ENCODE data around the gene RIBC1.
"Not testable (repeated sequence)": the region's sequence is repeated elsewhere in the genome, so short reads cannot be mapped to it uniquely, and the experiment has no call there.

RIBC1 gene

DNA sequence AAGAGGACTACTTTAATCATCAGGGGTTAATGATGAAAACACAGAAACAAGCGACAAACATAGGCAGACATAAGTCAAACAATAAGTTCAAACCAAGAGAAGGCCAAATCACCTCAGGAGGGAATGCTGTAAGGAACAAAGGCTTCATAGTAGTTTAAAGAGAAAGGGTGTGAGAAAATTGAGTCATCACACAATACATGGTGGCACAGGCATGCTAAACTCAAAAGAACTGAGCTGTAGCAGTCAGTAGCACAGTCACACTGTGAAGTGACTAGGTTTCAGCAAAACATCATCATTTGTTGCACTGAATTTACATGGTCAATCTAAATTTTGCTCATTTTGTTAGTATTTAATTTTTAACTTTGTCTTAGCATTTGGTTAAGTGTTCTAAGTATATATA, 24.5 kb upstream of the RIBC1 start:
- Histone ChIP-seq H3K79me2 (ENCODE audit: control insufficient read depth, insufficient read depth, low read length, unreplicated experiment) (no peaks in the 10 kb centered on the region), H3K27me3 (ENCODE audit: insufficient read depth, low read length) (no peaks in the 10 kb centered on the region), H3K36me3 (ENCODE audit: insufficient read depth, low read length) (peaks cover 9% of the 10 kb centered on the region), H2AFZ (ENCODE audit: low read length, unreplicated experiment) (no peak overlapping the region), H3K4me3 (ENCODE audit: low read depth, low read length) (no peak overlapping the region), H3K27ac (ENCODE audit: low read depth, low read length) (no peak overlapping the region), H3K4me1 (ENCODE audit: control insufficient read depth, insufficient read depth, low read length, unreplicated experiment) (no peaks in the 10 kb centered on the region)

DNA sequence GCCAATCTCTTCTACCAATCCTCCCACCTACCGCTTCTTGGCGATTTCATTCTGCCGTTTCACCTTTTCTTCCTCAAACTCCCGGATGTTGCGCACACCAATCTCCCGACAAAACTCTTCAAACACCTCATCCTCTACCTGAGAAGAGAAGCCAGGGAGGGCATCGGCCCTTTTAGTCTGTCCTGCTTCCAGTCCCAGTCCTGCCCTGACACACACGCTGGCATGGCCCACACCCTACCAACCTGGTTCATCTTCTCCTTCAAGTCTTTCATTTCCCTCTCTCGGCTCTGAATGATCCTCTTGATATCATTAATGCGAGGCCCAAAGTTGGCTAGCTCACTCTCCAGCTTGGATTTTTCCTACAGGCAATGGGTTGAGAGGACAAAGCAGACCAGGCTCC, 19.1 kb upstream of the RIBC1 start:
- H2AFZ ChIP-seq (ENCODE audit: low read length, unreplicated experiment): no peak overlapping the region
- H3K27me3 ChIP-seq (ENCODE audit: insufficient read depth, low read length): no peaks in the 10 kb centered on the region
- no peaks in the 10 kb centered on the region for H3K79me2 ChIP-seq (ENCODE audit: control insufficient read depth, insufficient read depth, low read length, unreplicated experiment)
- H3K4me1 ChIP-seq (ENCODE audit: control insufficient read depth, insufficient read depth, low read length, unreplicated experiment): no peaks in the 10 kb centered on the region
- H3K36me3 ChIP-seq (ENCODE audit: insufficient read depth, low read length): peaks cover 5% of the 10 kb centered on the region; the same call in 1 of the 2 replicates
- no peak overlapping the region for H3K4me3 ChIP-seq (ENCODE audit: low read depth, low read length)
- no peak overlapping the region for H3K27ac ChIP-seq (ENCODE audit: low read depth, low read length)

DNA sequence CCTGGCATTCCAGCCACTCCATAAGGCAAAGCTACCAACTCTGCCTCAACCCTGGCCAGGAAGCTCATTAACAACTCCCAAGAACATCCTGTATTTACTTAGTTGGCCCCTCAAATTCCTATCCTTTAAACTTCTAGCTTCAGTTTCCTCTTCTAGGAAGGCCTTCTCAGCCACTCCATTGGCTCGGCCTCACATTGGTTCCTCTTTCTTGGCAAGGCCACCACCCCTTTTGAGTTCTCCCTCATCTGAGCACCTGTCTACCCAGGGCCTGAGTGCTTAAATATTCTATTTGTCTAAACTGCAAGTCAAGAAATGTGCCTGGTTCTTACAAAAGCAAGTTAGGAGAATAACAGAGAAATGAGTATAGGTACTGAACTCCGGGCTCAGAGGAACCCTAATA, 10.2 kb upstream of the RIBC1 start:
- Histone ChIP-seq H3K27ac (ENCODE audit: low read depth, low read length) (no peak overlapping the region), H3K36me3 (ENCODE audit: insufficient read depth, low read length) (no peaks in the 10 kb centered on the region), H3K27me3 (ENCODE audit: insufficient read depth, low read length) (no peaks in the 10 kb centered on the region), H3K79me2 (ENCODE audit: control insufficient read depth, insufficient read depth, low read length, unreplicated experiment) (peaks cover 21% of the 10 kb centered on the region), H3K4me3 (ENCODE audit: low read depth, low read length) (no peak overlapping the region), H2AFZ (ENCODE audit: low read length, unreplicated experiment) (no peak overlapping the region), H3K4me1 (ENCODE audit: control insufficient read depth, insufficient read depth, low read length, unreplicated experiment) (no peaks in the 10 kb centered on the region)

DNA sequence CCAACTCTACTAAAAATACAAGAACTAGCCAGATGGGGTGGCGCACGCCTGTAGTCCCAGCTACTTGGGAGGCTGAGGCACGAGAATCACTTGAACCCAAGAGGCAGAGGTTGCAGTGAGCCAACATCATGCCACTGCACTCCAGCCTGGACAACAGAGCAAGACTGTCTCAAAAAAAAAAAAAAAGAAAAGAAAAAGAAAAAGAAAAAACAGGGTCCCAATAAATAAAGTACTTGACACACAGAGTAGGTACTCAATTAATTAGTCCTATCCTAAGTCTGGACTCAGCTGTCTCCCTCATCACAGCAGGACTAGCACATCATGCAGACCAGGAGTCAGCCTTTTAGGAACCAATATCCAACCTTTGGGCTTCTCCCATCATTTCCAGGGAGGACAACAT, 2.3 kb upstream of the RIBC1 start:
- not testable (repeated sequence) for H3K27me3 ChIP-seq (ENCODE audit: insufficient read depth, low read length); H3K4me1 ChIP-seq (ENCODE audit: control insufficient read depth, insufficient read depth, low read length, unreplicated experiment); H3K27ac ChIP-seq (ENCODE audit: low read depth, low read length); H2AFZ ChIP-seq (ENCODE audit: low read length, unreplicated experiment); H3K36me3 ChIP-seq (ENCODE audit: insufficient read depth, low read length)
- H3K4me3 ChIP-seq (ENCODE audit: low read depth, low read length): peak overlapping the region; percentile 90
- peaks cover 49% of the 10 kb centered on the region for H3K79me2 ChIP-seq (ENCODE audit: control insufficient read depth, insufficient read depth, low read length, unreplicated experiment)

DNA sequence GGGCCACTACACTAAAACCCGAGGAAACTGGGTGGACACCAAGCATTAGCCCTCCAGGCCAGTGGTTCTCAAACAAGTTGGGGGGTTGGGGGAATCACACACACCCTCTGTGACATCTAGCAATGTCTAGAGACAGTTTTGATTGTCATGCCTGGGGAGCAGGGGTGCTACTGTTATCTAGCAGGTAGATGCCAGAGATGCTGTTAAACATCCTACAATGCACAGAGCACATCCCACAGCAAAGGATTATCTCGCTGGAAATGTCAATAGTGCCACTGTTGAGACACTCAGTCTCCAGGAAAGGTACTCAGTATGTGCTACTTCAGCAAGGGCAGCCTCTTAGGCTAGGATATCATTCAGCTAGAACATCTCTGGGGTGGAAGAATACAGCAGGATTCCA, 1.5 kb upstream of the RIBC1 start:
- peak overlapping the region; percentile 90 for H3K4me3 ChIP-seq (ENCODE audit: low read depth, low read length)
- H2AFZ ChIP-seq (ENCODE audit: low read length, unreplicated experiment): no peak overlapping the region
- peak overlapping the region; percentile 97; the same call in 1 of the 2 replicates for H3K27ac ChIP-seq (ENCODE audit: low read depth, low read length)
- H3K79me2 ChIP-seq (ENCODE audit: control insufficient read depth, insufficient read depth, low read length, unreplicated experiment): peaks cover 49% of the 10 kb centered on the region
- H3K36me3 ChIP-seq (ENCODE audit: insufficient read depth, low read length): no peaks in the 10 kb centered on the region
- H3K27me3 ChIP-seq (ENCODE audit: insufficient read depth, low read length): no peaks in the 10 kb centered on the region
- no peaks in the 10 kb centered on the region for H3K4me1 ChIP-seq (ENCODE audit: control insufficient read depth, insufficient read depth, low read length, unreplicated experiment)

GRCh38 chrX:53421772-53422085, 944 bp upstream of the RIBC1 start:
- H3K27ac ChIP-seq (ENCODE audit: low read depth, low read length): peak overlapping the region; percentile 97
- H3K27me3 ChIP-seq (ENCODE audit: insufficient read depth, low read length): no peaks in the 10 kb centered on the region
- H3K4me3 ChIP-seq (ENCODE audit: low read depth, low read length): peak overlapping the region; percentile 90
- H2AFZ ChIP-seq (ENCODE audit: low read length, unreplicated experiment): no peak overlapping the region
- H3K36me3 ChIP-seq (ENCODE audit: insufficient read depth, low read length): no peaks in the 10 kb centered on the region
- no peaks in the 10 kb centered on the region for H3K4me1 ChIP-seq (ENCODE audit: control insufficient read depth, insufficient read depth, low read length, unreplicated experiment)
- H3K79me2 ChIP-seq (ENCODE audit: control insufficient read depth, insufficient read depth, low read length, unreplicated experiment): peaks cover 44% of the 10 kb centered on the region

DNA sequence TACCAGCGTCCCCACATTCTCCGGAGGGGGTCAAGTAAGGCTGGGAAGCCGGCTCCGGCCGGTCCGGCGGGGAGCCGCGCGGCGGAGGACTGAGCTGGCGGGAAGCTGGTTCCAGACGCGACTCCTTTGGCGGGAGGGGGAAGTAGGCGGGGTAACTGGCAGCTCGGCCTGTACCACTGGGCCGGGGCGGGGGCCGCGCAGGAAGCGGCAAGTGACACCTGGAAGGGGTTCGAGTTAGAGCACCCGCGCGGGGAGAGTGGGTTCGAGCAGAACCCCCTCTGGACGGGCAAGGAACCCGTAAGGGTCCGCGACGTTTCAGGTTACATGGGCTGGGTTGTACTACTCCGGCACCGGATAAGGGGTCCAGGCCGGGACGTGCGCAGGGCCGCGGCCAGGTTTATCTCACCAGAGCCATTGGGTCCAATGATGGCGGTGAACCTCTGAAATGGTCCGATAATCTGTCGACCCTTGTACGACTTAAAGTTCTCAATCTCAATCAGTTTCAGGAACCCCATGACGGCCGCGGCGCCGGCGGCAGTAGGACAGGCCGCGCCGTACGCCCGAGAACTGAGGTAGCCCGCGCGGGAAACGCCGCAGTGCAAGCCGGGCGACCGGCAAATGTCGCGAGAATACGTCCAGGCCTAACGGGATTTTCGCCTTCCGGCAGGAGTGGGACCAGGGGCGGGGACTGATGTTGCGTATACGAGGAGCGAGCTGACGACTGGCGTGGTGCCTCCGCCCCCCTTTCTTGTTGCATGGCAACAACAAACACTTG, 400 bp upstream of the RIBC1 start, which contains the start of gene SMC1A:
SMC1A (minus strand) TSS at position 569 of the 775 bp plus-strand sequence; CDS start at position 515, 54 bp downstream.
- Histone ChIP-seq H3K4me1 (ENCODE audit: control insufficient read depth, insufficient read depth, low read length, unreplicated experiment) (no peaks in the 10 kb centered on the region), H3K36me3 (ENCODE audit: insufficient read depth, low read length) (no peaks in the 10 kb centered on the region), H3K4me3 (ENCODE audit: low read depth, low read length) (peak within 1 kb of the TSS; percentile 90), H2AFZ (ENCODE audit: low read length, unreplicated experiment) (peak within 1 kb of the TSS; percentile 22), H3K27ac (ENCODE audit: low read depth, low read length) (peak within 1 kb of the TSS; percentile 97), H3K79me2 (ENCODE audit: control insufficient read depth, insufficient read depth, low read length, unreplicated experiment) (peaks cover 41% of the 10 kb centered on the region), H3K27me3 (ENCODE audit: insufficient read depth, low read length) (no peaks in the 10 kb centered on the region)

- H3K4me1 ChIP-seq (ENCODE audit: control insufficient read depth, insufficient read depth, low read length, unreplicated experiment): peaks cover 3% of the 10 kb centered on the region
- no peak overlapping the region for H3K4me3 ChIP-seq (ENCODE audit: low read depth, low read length)
These were observed 7.1 kb downstream of the RIBC1 start for GRCh38 chrX:53429755-53430154.

DNA sequence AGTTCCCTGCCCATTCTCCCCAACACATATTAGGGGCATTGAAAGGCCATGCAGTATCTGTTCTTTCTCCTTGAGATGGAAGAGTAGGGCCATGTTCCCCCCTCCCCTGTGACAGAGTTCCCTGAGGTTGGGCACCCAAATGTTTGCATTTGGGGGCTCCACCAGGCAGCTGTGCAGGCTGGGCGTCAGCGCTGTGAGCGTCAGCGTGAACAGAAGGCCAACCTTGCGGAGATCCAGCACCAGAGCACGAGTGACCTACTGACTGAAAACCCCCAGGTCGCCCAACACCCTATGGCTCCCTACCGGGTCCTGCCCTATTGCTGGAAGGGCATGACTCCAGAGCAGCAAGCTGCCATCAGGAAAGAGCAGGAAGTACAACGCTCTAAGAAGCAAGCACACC, 7.6 kb downstream of the RIBC1 start:
- Histone ChIP-seq H3K36me3 (ENCODE audit: insufficient read depth, low read length) (no peaks in the 10 kb centered on the region), H3K27ac (ENCODE audit: low read depth, low read length) (no peak overlapping the region)

More at GRCh38 chrX:53429755-53430154, 7.1 kb downstream of the RIBC1 start:
- Histone ChIP-seq H3K79me2 (ENCODE audit: control insufficient read depth, insufficient read depth, low read length, unreplicated experiment) (peaks cover 9% of the 10 kb centered on the region), H3K27ac (ENCODE audit: low read depth, low read length) (no peak overlapping the region), H3K27me3 (ENCODE audit: insufficient read depth, low read length) (no peaks in the 10 kb centered on the region), H3K36me3 (ENCODE audit: insufficient read depth, low read length) (no peaks in the 10 kb centered on the region), H2AFZ (ENCODE audit: low read length, unreplicated experiment) (no peak overlapping the region)

DNA sequence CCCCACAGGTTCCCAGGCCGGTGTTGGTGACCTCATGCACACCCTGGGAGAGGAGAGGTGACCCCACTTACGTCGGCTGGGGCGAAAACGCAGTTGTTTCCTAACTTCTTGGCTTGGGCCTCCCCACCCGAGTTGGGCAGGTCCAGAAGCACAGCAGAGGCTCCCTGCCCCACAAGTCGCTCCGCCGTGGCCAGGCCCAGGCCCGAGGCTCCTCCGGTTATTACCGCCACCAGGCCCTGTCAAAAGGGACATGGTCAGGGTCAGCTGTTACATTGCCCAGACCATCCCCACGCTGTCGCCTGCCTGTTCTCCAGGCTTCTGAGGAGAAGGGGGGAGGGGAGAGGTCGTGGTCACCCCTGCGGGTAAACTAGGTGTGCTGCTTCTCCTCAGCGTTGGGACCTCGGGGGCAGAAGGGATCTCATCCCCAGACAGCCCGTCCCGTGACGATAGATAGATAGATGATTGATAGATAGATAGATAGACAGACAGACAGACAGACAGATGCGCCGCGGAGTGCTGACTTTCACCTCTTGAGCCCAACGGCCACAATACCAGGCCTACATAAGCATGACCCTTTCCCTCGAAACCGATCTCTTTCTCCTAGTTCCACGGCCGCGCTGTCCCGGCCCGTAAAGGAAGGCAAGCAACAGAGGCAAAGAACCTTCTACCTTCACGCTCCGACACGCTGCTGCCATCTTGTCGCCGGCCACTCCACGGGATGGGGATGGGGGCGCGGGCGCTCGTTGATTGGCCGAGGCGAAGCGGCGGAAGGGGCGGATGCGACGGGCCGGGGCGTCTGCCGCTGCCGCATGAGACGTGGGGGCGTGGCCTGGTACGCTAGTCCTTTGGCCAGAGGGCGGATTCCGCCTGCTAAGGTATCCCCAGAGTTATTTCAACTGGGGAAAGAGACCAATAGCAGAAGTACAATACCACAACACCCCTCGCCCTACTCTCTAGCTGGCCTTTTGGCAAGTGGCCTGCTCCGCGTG, 11.3 kb downstream of the RIBC1 start, which contains the start of gene HSD17B10:
HSD17B10 (minus strand) TSS at position 720 of the 989 bp plus-strand sequence; CDS start at position 695, 25 bp downstream.
- peak within 1 kb of the TSS; percentile 78 for H2AFZ ChIP-seq (ENCODE audit: low read length, unreplicated experiment)
- H3K27me3 ChIP-seq (ENCODE audit: insufficient read depth, low read length): no peaks in the 10 kb centered on the region
- no peak within 1 kb of the TSS for H3K27ac ChIP-seq (ENCODE audit: low read depth, low read length)

More for the DNA sequence above, 7.6 kb downstream of the RIBC1 start:
- H3K79me2 ChIP-seq (ENCODE audit: control insufficient read depth, insufficient read depth, low read length, unreplicated experiment): peaks cover 9% of the 10 kb centered on the region
- no peak overlapping the region for H2AFZ ChIP-seq (ENCODE audit: low read length, unreplicated experiment)
- H3K27me3 ChIP-seq (ENCODE audit: insufficient read depth, low read length): no peaks in the 10 kb centered on the region
- H3K4me1 ChIP-seq (ENCODE audit: control insufficient read depth, insufficient read depth, low read length, unreplicated experiment): peaks cover 3% of the 10 kb centered on the region
- no peak overlapping the region for H3K4me3 ChIP-seq (ENCODE audit: low read depth, low read length)

More for the DNA sequence above, 11.3 kb downstream of the RIBC1 start, which contains the start of gene HSD17B10:
- H3K4me1 ChIP-seq (ENCODE audit: control insufficient read depth, insufficient read depth, low read length, unreplicated experiment): peaks cover 3% of the 10 kb centered on the region
- H3K79me2 ChIP-seq (ENCODE audit: control insufficient read depth, insufficient read depth, low read length, unreplicated experiment): peaks cover 9% of the 10 kb centered on the region
- peak within 1 kb of the TSS; percentile 88 for H3K4me3 ChIP-seq (ENCODE audit: low read depth, low read length)
- H3K36me3 ChIP-seq (ENCODE audit: insufficient read depth, low read length): no peaks in the 10 kb centered on the region
